Measurements from ENCODE around the gene GDPD1.

DNA sequence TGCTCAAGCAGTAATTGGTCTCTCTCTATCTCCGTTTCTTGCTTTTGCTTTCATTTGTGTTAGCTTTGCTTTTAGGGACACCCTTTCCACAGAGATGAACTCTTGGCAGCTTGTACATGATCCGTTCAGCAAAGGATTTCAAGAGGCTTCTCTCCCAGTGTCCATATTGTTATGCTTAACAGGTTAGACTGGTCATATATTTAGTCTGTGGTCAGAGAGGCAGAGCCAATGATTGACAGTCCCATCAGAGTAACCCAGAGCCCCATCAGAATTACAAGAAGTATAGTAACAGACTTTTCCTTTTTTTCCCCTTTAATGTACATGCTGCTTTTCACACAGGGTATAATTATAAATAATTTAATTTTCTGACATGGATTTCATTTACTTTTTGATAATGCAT lies 34.4 kb downstream of the GDPD1 start:
- no peak for TF ChIP-seq CTCF (IDR thresholded peaks at IDR 0.05; ENCODE audit: low read length)
- no peak for TF ChIP-seq EZH2phosphoT487 (IDR thresholded peaks at IDR 0.05; ENCODE audit: low read length)
- TF ChIP-seq EZH2 (optimal IDR thresholded peaks at IDR 0.05; ENCODE audit: low read depth, low read length): no peak

Measured in MM.1S (cell line).